ENCODE results near the gene FAM174B.

FAM174B gene

GRCh38 chr15:92597548-92597947, 58.0 kb downstream of the FAM174B start:
- no peak for TF ChIP-seq CTCF (conservative IDR thresholded peaks at IDR 0.05)

GRCh38 chr15:92596623-92597022, 59.0 kb downstream of the FAM174B start:
- TF ChIP-seq CTCF (conservative IDR thresholded peaks at IDR 0.05), result no peak
- H3K27ac ChIP-seq, result no peak overlapping the region

More at GRCh38 chr15:92597548-92597947, 58.0 kb downstream of the FAM174B start:
- no peak overlapping the region for H3K27ac ChIP-seq

GRCh38 chr15:92595506-92596381, 59.8 kb downstream of the FAM174B start:
- no peak for TF ChIP-seq CTCF (conservative IDR thresholded peaks at IDR 0.05)
- H3K27ac ChIP-seq, result no peak overlapping the region

GRCh38 chr15:92591275-92591674, 64.3 kb downstream of the FAM174B start:
- no peak overlapping the region for H3K27ac ChIP-seq
- TF ChIP-seq CTCF (conservative IDR thresholded peaks at IDR 0.05), result no peak

- no peak overlapping the region for H3K27ac ChIP-seq
- no peak for TF ChIP-seq CTCF (conservative IDR thresholded peaks at IDR 0.05)
Observed at GRCh38 chr15:92586966-92587365, 68.6 kb downstream of the FAM174B start.

- H3K27ac ChIP-seq, result no peak overlapping the region
- no peak for TF ChIP-seq CTCF (conservative IDR thresholded peaks at IDR 0.05)
Observed at GRCh38 chr15:92586383-92586942, 69.1 kb downstream of the FAM174B start.

- no peak for TF ChIP-seq CTCF (conservative IDR thresholded peaks at IDR 0.05)
- no peak overlapping the region for H3K27ac ChIP-seq
Observed at GRCh38 chr15:92584105-92584504, 71.5 kb downstream of the FAM174B start.

Data from VCaP (cell line).